Activated CD4-positive, alpha-beta memory T cell treated with anti-CD3 and anti-CD28 coated beads, Interleukin-2, amount 10 ng/mL, durations not matched to agents 7 days and 5 days (primary cell): ENCODE data around the gene RGS17. TPM values are rescaled to one million over a fixed set of nuclear protein-coding genes. Genes with fewer than 3 reads are reported as not detected.

ENCODE experiments used
- CTCF ChIA-PET: fragments of 350-600 bp; sonication (Branson Sonifier 250); formaldehyde crosslinking; loops from one replicate; lab custom pipeline; 2021; ENCODE audit warnings: antibody characterized with exemption, inconsistent platforms; lab: Charles Lee
- POLR2A ChIA-PET: fragments of 350-600 bp; sonication (Branson Sonifier 250); formaldehyde crosslinking; loops from one replicate; lab custom pipeline; 2021; ENCODE audit warnings: antibody characterized with exemption; lab: Charles Lee
- DNase-seq: peaks from one replicate; pipeline ENCODE4 v3.0.0-alpha.2; 2020
- H3K27ac Mint-ChIP-seq: one replicate; pipeline ENCODE4 v1.8.0; 2021; ENCODE audit warnings: mild to moderate bottlenecking, mixed read lengths
- H3K27me3 Mint-ChIP-seq: one replicate; pipeline ENCODE4 v1.8.0; 2021; ENCODE audit warnings: mixed read lengths
- H3K36me3 Mint-ChIP-seq: one replicate; pipeline ENCODE4 v1.8.0; 2021; ENCODE audit warnings: low read depth, mixed read lengths
- H3K4me1 Mint-ChIP-seq: one replicate; pipeline ENCODE4 v1.8.0; 2021; ENCODE audit warnings: mixed read lengths
- H3K4me3 Mint-ChIP-seq: one replicate; pipeline ENCODE4 v1.8.0; 2021; ENCODE audit warnings: mild to moderate bottlenecking, mixed read lengths
- H3K9me3 Mint-ChIP-seq: one replicate; pipeline ENCODE4 v1.8.0; 2021; ENCODE audit warnings: mixed read lengths
- total RNA-seq, 2 experiments: library from RNA; stranded (reverse); gene quantifications; one replicate each; pipeline ENCODE4 v1.2.3, GENCODE V29; 2021

The RGS17 gene
- total RNA-seq, 2 experiments from 2014 or later = 0.10 TPM; not detected in 1

GRCh38 chr6:153059757-153060156, 71.3 kb downstream of the RGS17 start:
- peaks cover 1% of the 10 kb centered on the region for H3K27me3 Mint-ChIP-seq
- no peaks in the 10 kb centered on the region for H3K36me3 Mint-ChIP-seq
- no peak overlapping the region for H3K4me3 Mint-ChIP-seq
- POLR2A ChIA-PET = no interaction called here
- H3K9me3 Mint-ChIP-seq = no peaks in the 10 kb centered on the region
- no peaks in the 10 kb centered on the region for H3K4me1 Mint-ChIP-seq
- no peak for DNase-seq
- CTCF ChIA-PET = no interaction called here
- H3K27ac Mint-ChIP-seq = no peak overlapping the region

- Mint-ChIP-seq H3K27ac (no peak overlapping the region), H3K4me1 (no peaks in the 10 kb centered on the region), H3K27me3 (peaks cover 1% of the 10 kb centered on the region), H3K9me3 (no peaks in the 10 kb centered on the region), H3K36me3 (no peaks in the 10 kb centered on the region), H3K4me3 (no peak overlapping the region)
- ChIA-PET CTCF (no interaction called here), POLR2A (no interaction called here)
- DNase-seq = no peak
These were observed 71.8 kb downstream of the RGS17 start for GRCh38 chr6:153059311-153059710.

DNA sequence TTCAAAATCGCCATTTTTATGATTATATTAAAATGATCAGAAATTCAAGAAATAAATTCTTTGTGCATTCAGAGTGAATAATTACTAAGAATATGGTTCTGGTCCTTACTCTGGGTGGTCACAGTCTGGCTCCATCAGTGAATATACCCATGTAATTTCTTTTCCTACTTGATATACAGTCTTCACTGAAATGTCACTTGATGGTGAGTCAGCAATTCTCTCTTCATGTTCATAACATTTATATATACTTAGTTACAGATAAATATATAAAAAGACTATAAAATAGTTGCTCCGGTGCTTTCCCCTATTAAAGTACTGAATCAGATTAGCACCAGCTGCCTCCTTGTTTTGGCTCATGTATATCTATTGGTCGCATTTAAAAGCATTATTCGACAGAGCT, 72.2 kb downstream of the RGS17 start:
- no peak overlapping the region for H3K4me3 Mint-ChIP-seq
- H3K27me3 Mint-ChIP-seq = peaks cover 1% of the 10 kb centered on the region
- ChIA-PET POLR2A (no interaction called here), CTCF (no interaction called here)
- no peak overlapping the region for H3K27ac Mint-ChIP-seq
- no peaks in the 10 kb centered on the region for H3K9me3 Mint-ChIP-seq
- no peak for DNase-seq
- no peaks in the 10 kb centered on the region for H3K4me1 Mint-ChIP-seq
- no peaks in the 10 kb centered on the region for H3K36me3 Mint-ChIP-seq

DNA sequence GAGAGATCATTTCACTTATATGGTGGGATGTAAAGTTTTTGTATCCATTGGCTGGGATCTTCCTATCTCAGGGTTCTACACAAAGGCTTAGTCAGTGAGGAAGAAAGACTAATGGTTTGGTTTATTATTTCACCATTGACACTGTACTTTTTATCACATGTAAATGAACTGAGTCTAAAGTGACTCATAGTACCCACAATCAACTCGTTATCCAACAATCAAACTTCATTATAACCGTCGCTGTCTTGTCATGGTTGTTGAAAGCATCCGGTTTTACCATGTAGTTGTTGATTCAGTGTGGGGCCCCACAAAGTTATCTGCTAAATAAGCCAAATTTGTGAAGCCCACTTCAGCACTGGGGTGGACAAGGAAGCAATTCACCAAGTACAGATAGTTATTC, 72.8 kb downstream of the RGS17 start:
- no peaks in the 10 kb centered on the region for H3K36me3 Mint-ChIP-seq
- H3K4me3 Mint-ChIP-seq = no peak overlapping the region
- H3K27me3 Mint-ChIP-seq = peaks cover 1% of the 10 kb centered on the region
- POLR2A ChIA-PET = no interaction called here
- no peak for DNase-seq
- H3K9me3 Mint-ChIP-seq = no peaks in the 10 kb centered on the region
- CTCF ChIA-PET = no interaction called here
- no peaks in the 10 kb centered on the region for H3K4me1 Mint-ChIP-seq
- no peak overlapping the region for H3K27ac Mint-ChIP-seq

DNA sequence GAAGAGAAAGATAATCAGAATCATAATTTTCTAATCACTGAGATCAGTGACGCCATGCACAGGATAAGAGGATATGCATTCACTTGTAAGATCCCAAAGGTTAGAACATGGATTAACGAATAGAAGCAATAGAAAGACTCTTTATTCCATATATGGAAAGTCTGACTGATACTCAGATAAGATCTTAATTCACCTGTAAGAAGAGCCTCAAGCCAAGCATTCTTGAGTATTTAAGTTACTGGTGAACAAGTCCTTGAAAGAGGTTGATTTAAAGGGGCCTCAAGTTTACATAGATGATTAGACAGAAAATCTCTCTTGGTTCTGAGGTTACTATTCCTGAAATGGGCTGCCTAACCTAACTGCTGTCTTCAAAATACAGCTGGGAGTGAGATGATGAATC, 74.8 kb downstream of the RGS17 start:
- H3K4me3 Mint-ChIP-seq = no peak overlapping the region
- ChIA-PET CTCF (no interaction called here), POLR2A (no interaction called here)
- H3K27ac Mint-ChIP-seq = no peak overlapping the region
- H3K27me3 Mint-ChIP-seq = peaks cover 1% of the 10 kb centered on the region
- no peaks in the 10 kb centered on the region for H3K36me3 Mint-ChIP-seq
- H3K4me1 Mint-ChIP-seq = no peaks in the 10 kb centered on the region
- H3K9me3 Mint-ChIP-seq = no peaks in the 10 kb centered on the region
- DNase-seq = no peak

GRCh38 chr6:153051801-153052200, 79.3 kb downstream of the RGS17 start:
- no peak overlapping the region for H3K27ac Mint-ChIP-seq
- H3K36me3 Mint-ChIP-seq = no peaks in the 10 kb centered on the region
- H3K27me3 Mint-ChIP-seq = peaks cover 1% of the 10 kb centered on the region
- H3K9me3 Mint-ChIP-seq = no peaks in the 10 kb centered on the region
- H3K4me3 Mint-ChIP-seq = no peak overlapping the region
- ChIA-PET POLR2A (no interaction called here), CTCF (no interaction called here)
- no peak for DNase-seq
- H3K4me1 Mint-ChIP-seq = no peaks in the 10 kb centered on the region

DNA sequence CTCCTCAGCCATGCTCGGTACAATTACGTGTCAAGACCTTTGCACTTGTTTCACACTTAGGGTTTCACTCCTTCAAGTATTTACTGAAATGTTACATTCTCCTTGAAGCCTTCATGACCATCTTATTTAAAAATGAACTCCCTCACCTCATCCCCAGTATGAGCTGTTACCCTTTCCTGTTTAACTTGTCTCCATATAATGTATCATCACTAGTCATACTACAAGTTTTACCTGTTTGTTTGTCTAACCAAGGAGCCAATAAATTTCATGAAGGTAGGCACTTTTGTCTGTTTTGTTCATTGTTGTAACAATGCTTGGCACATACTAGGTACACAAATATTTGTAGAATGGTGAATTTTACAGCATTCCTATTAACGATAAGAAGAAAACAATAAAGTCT, 82.5 kb downstream of the RGS17 start:
- POLR2A ChIA-PET = no interaction called here
- Mint-ChIP-seq H3K27me3 (no peaks in the 10 kb centered on the region), H3K36me3 (no peaks in the 10 kb centered on the region), H3K4me1 (no peaks in the 10 kb centered on the region), H3K27ac (no peak overlapping the region), H3K4me3 (no peak overlapping the region), H3K9me3 (no peaks in the 10 kb centered on the region)
- no peak for DNase-seq
- CTCF ChIA-PET = no interaction called here

DNA sequence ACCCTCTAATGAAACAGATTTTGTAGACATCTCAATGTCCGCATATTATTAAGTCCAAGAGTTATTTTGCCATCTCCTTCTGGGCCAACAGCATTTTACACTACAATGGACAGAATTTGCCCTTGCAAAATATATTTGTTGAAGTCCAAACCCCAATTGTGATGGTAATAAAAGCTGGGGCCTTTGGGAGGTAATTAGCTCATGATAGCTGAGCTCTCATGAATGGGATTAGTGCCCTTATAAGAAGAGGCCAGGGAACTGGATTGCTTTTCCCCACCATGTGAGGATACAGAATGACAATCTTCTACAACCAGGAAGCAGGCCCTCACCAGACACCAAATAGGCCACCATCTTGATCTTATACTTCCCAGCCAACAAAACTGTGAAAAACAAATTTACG, 83.7 kb downstream of the RGS17 start:
- no peak overlapping the region for H3K27ac Mint-ChIP-seq
- ChIA-PET POLR2A (no interaction called here), CTCF (no interaction called here)

DNA sequence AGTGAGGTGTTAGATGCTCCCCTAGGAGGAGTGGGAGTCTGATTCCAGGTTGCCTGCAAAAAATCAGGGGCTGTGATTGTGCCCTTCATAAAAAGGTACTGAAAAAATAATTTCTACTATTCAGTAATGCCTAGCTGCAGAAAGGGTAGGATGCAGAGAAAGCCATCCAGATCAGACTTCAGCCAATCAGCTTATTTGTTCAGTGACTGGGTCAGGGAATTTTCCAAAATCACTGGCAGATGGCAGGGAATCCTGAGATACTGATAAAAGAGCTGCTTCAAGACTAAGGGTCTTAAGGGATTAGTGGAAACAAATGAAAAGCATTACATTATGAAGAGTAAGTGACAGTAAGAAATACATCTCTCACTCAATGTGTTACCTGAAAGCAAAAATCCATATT, 85.8 kb downstream of the RGS17 start:
- Mint-ChIP-seq H3K9me3 (no peaks in the 10 kb centered on the region), H3K27me3 (no peaks in the 10 kb centered on the region), H3K4me1 (no peaks in the 10 kb centered on the region), H3K27ac (no peak overlapping the region), H3K4me3 (no peak overlapping the region), H3K36me3 (no peaks in the 10 kb centered on the region)
- ChIA-PET POLR2A (no interaction called here), CTCF (no interaction called here)
- DNase-seq = no peak

More for the DNA sequence above, 83.7 kb downstream of the RGS17 start:
- Mint-ChIP-seq H3K36me3 (no peaks in the 10 kb centered on the region), H3K9me3 (no peaks in the 10 kb centered on the region), H3K4me3 (no peak overlapping the region), H3K27me3 (no peaks in the 10 kb centered on the region), H3K4me1 (no peaks in the 10 kb centered on the region)
- DNase-seq = no peak

- no peak overlapping the region for H3K4me3 Mint-ChIP-seq
- H3K9me3 Mint-ChIP-seq = no peaks in the 10 kb centered on the region
- no peak for DNase-seq
- H3K36me3 Mint-ChIP-seq = no peaks in the 10 kb centered on the region
- CTCF ChIA-PET = no interaction called here
- POLR2A ChIA-PET = no interaction called here
- no peaks in the 10 kb centered on the region for H3K27me3 Mint-ChIP-seq
- H3K4me1 Mint-ChIP-seq = no peaks in the 10 kb centered on the region
- H3K27ac Mint-ChIP-seq = no peak overlapping the region
These were observed 86.8 kb downstream of the RGS17 start for GRCh38 chr6:153044295-153044694.

DNA sequence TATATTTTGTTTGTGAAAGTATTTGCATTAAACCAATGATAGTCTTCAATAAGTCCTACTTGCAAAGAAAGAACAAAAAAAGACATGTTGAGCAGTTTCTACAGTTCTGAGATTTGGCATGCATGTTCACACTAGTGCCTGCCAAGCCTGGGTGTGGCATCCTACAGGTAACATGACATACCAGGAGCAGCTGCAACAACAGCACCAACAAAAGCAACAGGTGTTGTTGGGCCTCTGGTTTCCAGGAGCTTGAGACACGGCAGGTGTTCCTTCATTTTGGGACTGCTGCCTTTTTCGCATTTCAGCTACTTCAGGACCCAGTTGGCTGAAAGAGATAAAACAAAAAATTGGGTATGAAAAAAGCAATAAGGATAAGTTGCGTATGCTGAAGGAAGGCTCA, 87.4 kb downstream of the RGS17 start:
- Mint-ChIP-seq H3K27me3 (no peaks in the 10 kb centered on the region), H3K9me3 (no peaks in the 10 kb centered on the region), H3K27ac (no peak overlapping the region), H3K4me1 (no peaks in the 10 kb centered on the region), H3K4me3 (no peak overlapping the region), H3K36me3 (no peaks in the 10 kb centered on the region)
- ChIA-PET POLR2A (no interaction called here), CTCF (no interaction called here)
- no peak for DNase-seq

- no peak for DNase-seq
- no peaks in the 10 kb centered on the region for H3K36me3 Mint-ChIP-seq
- no peak overlapping the region for H3K27ac Mint-ChIP-seq
- ChIA-PET CTCF (no interaction called here), POLR2A (no interaction called here)
- no peaks in the 10 kb centered on the region for H3K4me1 Mint-ChIP-seq
- H3K4me3 Mint-ChIP-seq = no peak overlapping the region
- no peaks in the 10 kb centered on the region for H3K9me3 Mint-ChIP-seq
- peaks cover 2% of the 10 kb centered on the region for H3K27me3 Mint-ChIP-seq
These were observed 92.6 kb downstream of the RGS17 start for GRCh38 chr6:153038378-153039057.

DNA sequence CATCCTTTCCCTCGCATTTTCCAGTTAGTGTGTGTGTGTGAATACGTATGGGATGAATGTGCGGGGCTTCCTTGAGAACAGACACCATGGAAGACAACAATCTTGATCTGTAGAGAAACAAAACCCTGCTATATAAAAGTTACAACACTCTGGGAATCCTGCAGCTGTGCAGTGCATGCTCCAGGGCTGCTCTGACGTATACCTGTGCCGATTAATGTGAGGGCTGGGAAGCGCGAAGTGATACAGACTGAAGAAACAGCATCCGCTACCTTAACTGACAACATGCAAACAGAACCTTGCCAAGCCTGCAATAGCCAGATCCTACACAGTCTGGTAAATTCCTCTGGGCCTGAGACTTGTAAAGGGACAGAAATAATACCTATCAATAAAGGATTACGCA, 96.9 kb downstream of the RGS17 start:
- H3K36me3 Mint-ChIP-seq = no peaks in the 10 kb centered on the region
- no peak overlapping the region for H3K4me3 Mint-ChIP-seq
- no peak overlapping the region for H3K27ac Mint-ChIP-seq
- H3K9me3 Mint-ChIP-seq = no peaks in the 10 kb centered on the region
- CTCF ChIA-PET = interaction anchor here (1.0 kb wide), 1 partner anchor 278 kb away, joined by 3 read pairs; no protein-coding TSS in a partner anchor
- peaks cover 14% of the 10 kb centered on the region for H3K27me3 Mint-ChIP-seq
- no peaks in the 10 kb centered on the region for H3K4me1 Mint-ChIP-seq
- no peak for DNase-seq
- POLR2A ChIA-PET = no interaction called here

DNA sequence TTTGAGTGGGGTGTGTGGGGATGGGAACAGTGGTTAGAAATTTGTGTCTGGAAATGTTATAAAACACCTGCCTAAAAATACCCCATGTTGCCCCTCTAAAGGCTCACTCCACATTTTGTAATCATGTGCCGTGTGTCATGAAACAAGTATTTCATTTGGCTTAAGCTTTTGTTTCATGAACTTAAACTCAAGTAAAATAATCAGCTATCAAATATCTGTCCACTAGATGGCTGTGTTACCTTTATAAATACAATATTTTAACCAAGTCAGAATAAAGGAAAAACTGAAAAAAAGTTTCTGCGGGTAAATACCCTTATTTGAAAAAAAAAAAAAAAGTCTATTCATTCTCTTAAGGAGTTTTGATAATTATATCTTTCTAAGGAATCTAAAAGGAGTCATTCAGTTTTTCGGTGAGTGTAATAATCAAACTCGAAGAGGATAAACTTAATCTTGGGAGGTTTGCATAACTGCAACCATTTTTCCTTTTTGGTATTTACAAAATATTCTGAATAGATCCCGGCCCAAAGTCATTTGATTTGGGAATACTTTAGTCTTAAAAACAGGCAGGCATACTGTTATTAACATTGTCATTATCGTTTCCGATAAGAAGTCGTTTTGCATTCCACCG, 98.7 kb downstream of the RGS17 start:
- POLR2A ChIA-PET = no interaction called here
- CTCF ChIA-PET = interaction anchor here (0.7 to 0.9 kb wide), 3 partner anchors 14 to 71 kb away, joined by 3 to 4 read pairs (median 4); no protein-coding TSS in a partner anchor
- Mint-ChIP-seq H3K27ac (no peak overlapping the region), H3K36me3 (no peaks in the 10 kb centered on the region), H3K9me3 (no peaks in the 10 kb centered on the region), H3K4me3 (no peak overlapping the region), H3K4me1 (no peaks in the 10 kb centered on the region), H3K27me3 (peaks cover 23% of the 10 kb centered on the region)
- no peak for DNase-seq
